AG04449 (cell line): ENCODE data around the gene EIF1.

Experiments used
- CTCF ChIA-PET: fragments of 350-600 bp; formaldehyde crosslinking; extraction: SDS; loops from one replicate; lab custom pipeline; 2021; ENCODE audit warnings: antibody characterized with exemption; lab: Yijun Ruan, JAX
- POLR2A ChIA-PET: fragments of 400-600, 350-600 bp; formaldehyde crosslinking; extraction: SDS; loops from one replicate; lab custom pipeline; 2020; ENCODE audit warnings: antibody characterized with exemption, inconsistent platforms; lab: Yijun Ruan, JAX
- DNase-seq: peaks from one replicate; pipeline ENCODE4 v3.0.0-alpha.2; 2010; ENCODE audit warnings: low read depth, low spot score
- H3K4me3 ChIP-seq: 2 replicates; pipeline ENCODE4 v1.5.1; 2011; ENCODE audit warnings: low read depth, mild to moderate bottlenecking, control low read depth, low read length
- TF ChIP-seq, protein P1 (sequence below): IDR thresholded peaks from one replicate; pipeline ENCODE4 v1.5.1; 2011; ENCODE audit warnings: mild to moderate bottlenecking, moderate library complexity, low read length, control low read depth, inconsistent platforms; ENCODE audit not compliant: insufficient read depth; ENCODE audit errors: missing control alignments

The EIF1 gene

DNA sequence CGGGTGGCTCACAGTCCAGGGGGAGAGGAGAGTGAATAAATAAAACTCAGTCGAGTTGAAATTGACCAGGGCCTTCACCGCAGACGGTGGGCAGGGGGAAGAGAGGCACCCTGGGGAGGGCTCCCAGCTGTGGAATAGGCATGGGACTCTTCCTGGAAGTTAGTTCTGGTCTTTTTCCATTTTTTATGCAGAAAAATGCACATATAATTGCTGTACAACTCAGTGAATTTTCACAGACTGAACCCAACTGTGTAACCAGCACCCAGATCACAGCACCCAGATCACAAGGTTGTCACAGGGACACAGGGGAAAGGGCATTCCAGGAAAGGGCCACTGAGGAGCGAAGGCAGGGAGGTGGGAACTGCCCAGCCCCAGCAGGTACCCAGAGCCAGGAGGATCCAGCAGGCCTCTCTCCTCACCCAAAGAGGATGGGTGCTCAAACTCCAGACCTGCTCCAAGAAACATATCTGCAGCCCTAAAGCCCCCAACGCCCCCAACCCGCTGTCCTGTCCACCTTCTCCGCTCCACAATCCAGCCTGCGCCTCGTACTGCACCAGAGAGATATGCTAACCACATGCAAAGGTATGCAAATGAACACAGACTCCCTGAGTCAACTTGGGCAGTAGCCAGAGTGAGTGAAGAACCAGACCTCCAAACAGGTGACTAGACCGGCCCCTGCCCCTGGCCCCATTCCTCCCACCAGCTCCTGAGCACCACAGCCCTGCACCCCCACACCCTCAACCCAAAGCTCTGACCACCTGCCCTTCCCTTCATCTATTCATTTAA is 29.1 kb upstream of the EIF1 start:
- no peak overlapping the region for H3K4me3 ChIP-seq
- no peak for DNase-seq
- POLR2A ChIA-PET, result no interaction called here
- CTCF ChIA-PET, result interaction anchor here (1.0 to 14.2 kb wide), 9 partner anchors 11 to 852 kb away, joined by 3 to 604 read pairs (median 38); no protein-coding TSS in a partner anchor
- TF ChIP-seq, protein P1, sequence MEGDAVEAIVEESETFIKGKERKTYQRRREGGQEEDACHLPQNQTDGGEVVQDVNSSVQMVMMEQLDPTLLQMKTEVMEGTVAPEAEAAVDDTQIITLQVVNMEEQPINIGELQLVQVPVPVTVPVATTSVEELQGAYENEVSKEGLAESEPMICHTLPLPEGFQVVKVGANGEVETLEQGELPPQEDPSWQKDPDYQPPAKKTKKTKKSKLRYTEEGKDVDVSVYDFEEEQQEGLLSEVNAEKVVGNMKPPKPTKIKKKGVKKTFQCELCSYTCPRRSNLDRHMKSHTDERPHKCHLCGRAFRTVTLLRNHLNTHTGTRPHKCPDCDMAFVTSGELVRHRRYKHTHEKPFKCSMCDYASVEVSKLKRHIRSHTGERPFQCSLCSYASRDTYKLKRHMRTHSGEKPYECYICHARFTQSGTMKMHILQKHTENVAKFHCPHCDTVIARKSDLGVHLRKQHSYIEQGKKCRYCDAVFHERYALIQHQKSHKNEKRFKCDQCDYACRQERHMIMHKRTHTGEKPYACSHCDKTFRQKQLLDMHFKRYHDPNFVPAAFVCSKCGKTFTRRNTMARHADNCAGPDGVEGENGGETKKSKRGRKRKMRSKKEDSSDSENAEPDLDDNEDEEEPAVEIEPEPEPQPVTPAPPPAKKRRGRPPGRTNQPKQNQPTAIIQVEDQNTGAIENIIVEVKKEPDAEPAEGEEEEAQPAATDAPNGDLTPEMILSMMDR, result no peak

DNA sequence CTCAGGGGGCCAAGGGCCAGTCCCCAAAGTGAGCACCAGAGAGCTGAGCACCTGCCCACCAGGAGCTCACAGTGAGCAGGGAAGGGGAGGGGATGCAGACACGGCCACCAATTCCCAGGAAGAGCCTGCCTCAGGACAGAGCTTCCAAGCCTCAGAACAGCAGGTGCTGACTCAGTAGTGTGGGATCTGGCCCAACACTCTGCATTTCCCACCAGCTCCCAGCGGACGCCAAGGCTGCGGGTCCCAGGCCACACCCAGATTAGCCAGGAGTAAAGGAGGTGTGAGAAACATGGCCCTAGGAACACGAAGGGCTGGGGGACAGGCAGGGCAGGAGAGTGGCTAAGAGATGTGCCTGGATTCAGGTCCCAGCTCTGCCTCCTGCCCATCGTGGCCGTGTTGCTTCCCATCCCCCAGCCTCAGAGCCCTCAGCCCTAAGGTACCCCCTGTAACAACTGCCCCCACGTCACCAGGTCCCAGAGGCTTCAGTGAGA is 28.4 kb upstream of the EIF1 start:
- POLR2A ChIA-PET, result no interaction called here
- TF ChIP-seq, protein P1, result no peak
- DNase-seq, result no peak
- CTCF ChIA-PET, result interaction anchor here (0.8 to 14.2 kb wide), 13 partner anchors 12 to 1045 kb away, joined by 3 to 604 read pairs (median 4); no protein-coding TSS in a partner anchor
- no peak overlapping the region for H3K4me3 ChIP-seq

DNA sequence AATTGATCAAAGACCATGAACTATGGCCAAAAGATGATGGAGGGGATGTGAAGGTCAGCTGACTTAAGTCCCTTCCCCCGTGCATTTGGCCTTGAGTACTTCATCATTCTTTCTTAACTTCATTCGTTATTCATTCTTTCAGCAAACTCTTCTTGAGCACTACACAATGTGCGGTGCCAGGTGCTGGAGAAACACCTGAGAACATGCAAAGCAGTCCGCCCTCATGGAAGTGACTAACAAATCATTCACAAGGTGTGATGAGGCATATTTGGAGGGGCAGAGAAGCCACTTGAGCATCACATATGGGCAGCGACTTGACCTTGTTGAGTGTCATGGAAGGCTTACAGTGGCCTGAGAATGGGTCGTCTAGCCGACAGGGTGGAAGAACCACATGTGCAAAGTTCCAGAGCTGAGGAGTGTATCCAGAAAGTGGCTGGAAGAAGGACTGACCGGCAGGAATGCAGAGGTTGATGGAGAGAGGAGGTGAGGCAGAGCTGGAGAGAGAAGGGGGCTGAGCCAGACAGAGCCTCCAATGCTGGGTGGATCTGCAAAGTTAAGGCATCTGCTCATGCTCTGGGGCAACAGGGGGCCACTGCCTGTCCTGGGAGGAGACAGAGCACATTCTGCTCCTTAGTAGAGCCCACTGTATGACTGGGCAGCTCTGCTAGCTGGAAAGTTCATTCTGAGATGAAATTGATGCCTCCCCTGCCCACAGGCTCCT is 25.1 kb upstream of the EIF1 start:
- CTCF ChIA-PET, result interaction anchor here (0.7 to 14.2 kb wide), 89 partner anchors 9 to 1299 kb away, joined by 3 to 604 read pairs (median 6); partner anchors contain the start of genes GJD3, KRT10, KRT12 and KRT19
- POLR2A ChIA-PET, result interaction anchor here (0.8 kb wide), 1 partner anchor 25 kb away, joined by 3 read pairs; no protein-coding TSS in a partner anchor
- TF ChIP-seq, protein P1, result no peak
- no peak for DNase-seq
- no peak overlapping the region for H3K4me3 ChIP-seq

DNA sequence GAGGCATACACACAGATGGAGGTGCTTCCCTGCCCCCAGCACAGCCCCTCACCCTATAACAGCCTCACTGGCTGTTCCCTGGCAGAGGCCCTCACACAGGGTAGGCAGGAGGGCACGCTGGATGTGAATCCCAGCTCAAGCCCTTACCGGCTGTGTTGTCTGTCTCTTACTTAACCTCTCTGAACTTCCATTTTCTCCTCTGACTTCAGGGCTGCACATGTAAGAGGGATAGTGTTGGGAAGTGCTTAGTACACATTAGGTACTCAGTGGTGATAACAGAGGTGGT is 24.6 kb upstream of the EIF1 start:
- CTCF ChIA-PET, result interaction anchor here (1.1 to 14.2 kb wide), 36 partner anchors 9 to 1104 kb away, joined by 3 to 604 read pairs (median 9); partner anchors contain the start of genes KRT20, KRT28 and KRTAP2-3
- TF ChIP-seq, protein P1, result no peak
- no peak overlapping the region for H3K4me3 ChIP-seq
- POLR2A ChIA-PET, result interaction anchor here (0.8 kb wide), 1 partner anchor 24 kb away, joined by 3 read pairs; no protein-coding TSS in a partner anchor
- DNase-seq, result no peak

DNA sequence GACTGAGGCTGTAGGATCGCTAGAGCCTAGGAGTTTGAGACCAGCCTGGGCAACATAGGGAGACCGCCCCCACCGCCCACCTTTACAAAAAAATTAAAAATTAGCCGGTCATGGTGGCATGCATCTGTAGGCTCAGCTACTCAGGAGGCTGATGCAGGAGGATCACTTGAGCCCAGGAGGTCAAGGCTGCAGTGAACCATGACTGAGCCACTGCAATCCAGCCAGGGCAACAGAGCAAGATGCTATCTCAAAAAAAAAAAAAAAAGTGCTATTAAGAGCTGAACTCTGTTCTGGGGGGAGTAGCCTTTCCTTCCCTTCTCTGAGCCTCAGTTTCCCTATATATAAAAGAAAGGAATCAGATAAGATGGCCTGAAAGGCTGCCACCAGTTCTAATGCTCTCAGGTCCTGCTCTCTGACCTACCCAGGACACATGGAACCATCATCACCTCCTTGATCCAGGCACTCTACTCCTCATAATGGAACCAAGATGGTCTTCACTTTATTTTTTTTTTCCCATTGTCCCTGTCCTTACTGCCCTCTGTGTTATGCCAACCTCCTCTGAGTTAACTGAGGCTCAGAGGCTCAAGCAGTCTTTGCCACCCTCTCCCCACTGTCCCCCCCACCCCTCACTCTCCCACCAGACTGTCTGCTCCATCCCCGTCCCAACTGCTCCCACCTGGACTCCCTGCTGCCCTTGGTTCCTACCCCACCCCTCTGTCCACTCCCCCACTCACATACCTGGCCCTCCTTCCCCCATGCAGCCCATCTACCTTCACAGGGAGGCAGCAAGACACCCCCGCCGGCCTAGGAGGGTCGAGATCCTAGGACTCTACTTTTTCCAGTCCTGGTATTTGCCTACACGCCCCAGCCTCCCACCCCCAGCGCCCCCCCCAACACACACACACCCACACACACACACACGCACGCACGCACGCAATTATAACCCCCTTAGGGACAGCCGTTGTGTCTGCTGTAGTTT is 23.8 kb upstream of the EIF1 start:
- ChIA-PET CTCF (interaction anchor here (0.6 to 14.2 kb wide), 82 partner anchors 8 to 1307 kb away, joined by 3 to 604 read pairs (median 5); partner anchors contain the start of genes EIF1, KRT10 and KRT28), POLR2A (interaction anchor here (1.1 to 2.7 kb wide), 4 partner anchors 14 to 115 kb away, joined by 3 to 9 read pairs (median 5); no protein-coding TSS in a partner anchor)
- H3K4me3 ChIP-seq, result peak overlapping the region; percentile 55
- TF ChIP-seq, protein P1, result no peak
- DNase-seq, result no peak
